H1 (cell line): ENCODE data around the gene NANOS2. TPM values are rescaled to one million over a fixed set of nuclear protein-coding genes. Genes with fewer than 3 reads are reported as not detected.

Source experiments
- CTCF ChIA-PET: fragments of 300-600 bp; sonication (Branson Sonifier 250); formaldehyde crosslinking; loops from one replicate; lab custom pipeline; 2021; ENCODE audit not compliant: partially characterized antibody; lab: Charles Lee
- POLR2A ChIA-PET: fragments of 300-600 bp; sonication (Branson Sonifier 250); formaldehyde crosslinking; loops from one replicate; lab custom pipeline; 2021; ENCODE audit warnings: inconsistent platforms; ENCODE audit not compliant: partially characterized antibody; lab: Charles Lee
- DNase-seq, 2 experiments: peaks; one replicate each; pipeline versions ENCODE4 v3.0.0 to v3.0.0-alpha.2; 2010 to 2022; ENCODE audit warnings: low spot score in 2 of 2, low read depth in 1 of 2, mixed read lengths in 1 of 2
- FAIRE-seq: peaks from 2 replicates; lab custom pipeline; 2011; peaks lifted over from hg19 to GRCh38; lab: Jason Lieb, UNC
- H2AFZ ChIP-seq: 2 replicates; pipeline ENCODE4 v1.8.1; 2012; ENCODE audit warnings: low read length, inconsistent platforms
- H2AK5ac ChIP-seq: 2 replicates; pipeline ENCODE4 v1.6.1; 2013; ENCODE audit warnings: low read depth, low read length
- H2BK120ac ChIP-seq: replicated peaks from 2 replicates; pipeline ENCODE3; 2013; ENCODE audit warnings: low read depth, low read length, inconsistent platforms
- H2BK12ac ChIP-seq: 2 replicates; pipeline ENCODE4 v1.6.1; 2013; ENCODE audit warnings: low read depth, low read length
- H2BK15ac ChIP-seq: 2 replicates; pipeline ENCODE4 v1.6.1; 2013; ENCODE audit warnings: low read length
- H2BK20ac ChIP-seq: 2 replicates; pipeline ENCODE4 v1.6.1; 2013; ENCODE audit warnings: low read length
- H2BK5ac ChIP-seq: 2 replicates; pipeline ENCODE4 v1.6.1; 2013; ENCODE audit warnings: low read depth, low read length
- H3K14ac ChIP-seq: 2 replicates; pipeline ENCODE4 v1.6.1; 2013; ENCODE audit warnings: inconsistent platforms; ENCODE audit not compliant: insufficient read length
- H3K18ac ChIP-seq: 2 replicates; pipeline ENCODE4 v1.6.1; 2013; ENCODE audit warnings: low read length; ENCODE audit errors: extremely low read depth
- H3K23ac ChIP-seq: 2 replicates; pipeline ENCODE4 v1.6.1; 2013; ENCODE audit warnings: inconsistent platforms; ENCODE audit not compliant: insufficient read length
- H3K23me2 ChIP-seq: 2 replicates; pipeline ENCODE4 v1.6.1; 2013; ENCODE audit warnings: low read depth, low read length
- H3K27ac ChIP-seq: 2 replicates; pipeline ENCODE4 v1.6.1; 2011; ENCODE audit warnings: low read depth, low read length, inconsistent platforms
- H3K27me3 ChIP-seq, 4 experiments: replicated peaks in 1 of 4; 1 replicate in 1 of 4; 2 replicates in 3 of 4; pipeline versions ENCODE4 v1.6.1 to v1.8.1; 2011 to 2013; ENCODE audit warnings: low read length in 3 of 4, mild to moderate bottlenecking in 3 of 4, inconsistent platforms in 2 of 4, mixed read lengths in 2 of 4, moderate library complexity in 1 of 4; ENCODE audit not compliant: control insufficient read depth in 3 of 4, insufficient read depth in 3 of 4; ENCODE audit errors: extremely low read depth in 1 of 4
- H3K36me3 ChIP-seq, 4 experiments: 2 replicates each; pipeline versions ENCODE4 v1.6.1 to v1.8.1; 2011 to 2013; ENCODE audit warnings: mild to moderate bottlenecking in 4 of 4, low read length in 3 of 4, moderate library complexity in 2 of 4, control low read depth in 1 of 4, inconsistent platforms in 1 of 4; ENCODE audit not compliant: insufficient read depth in 4 of 4, control insufficient read depth in 2 of 4
- H3K4ac ChIP-seq: replicated peaks from 2 replicates; pipeline ENCODE3; 2013; ENCODE audit warnings: low read length, low read depth, mixed read lengths, inconsistent platforms; ENCODE audit not compliant: insufficient read length
- H3K4me1 ChIP-seq, 4 experiments: replicated peaks in 1 of 4; 1 replicate in 1 of 4; 2 replicates in 3 of 4; pipeline versions ENCODE4 v1.6.1 to v1.8.1; 2011 to 2013; ENCODE audit warnings: low read length in 3 of 4, inconsistent platforms in 2 of 4, mixed read lengths in 1 of 4; ENCODE audit not compliant: insufficient read depth in 4 of 4, control insufficient read depth in 3 of 4
- H3K4me2 ChIP-seq, 2 experiments: 2 replicates each; pipeline versions ENCODE4 v1.6.1 to v1.8.1; 2011 to 2013; ENCODE audit warnings: low read depth in 2 of 2, low read length in 2 of 2, control low read depth in 1 of 2, inconsistent platforms in 1 of 2, mild to moderate bottlenecking in 1 of 2; ENCODE audit not compliant: insufficient read depth in 1 of 2
- H3K4me3 ChIP-seq, 4 experiments: fragments of 200-600, 300-600 bp in 1 of 4; sonication (generic), shearing (Covaris generic), sonication (Bioruptor Twin) in 1 of 4; 2 replicates each; pipeline versions ENCODE4 v1.5.1 to v1.8.1; 2011 to 2016; ENCODE audit warnings: low read length in 4 of 4, low read depth in 3 of 4, control low read depth in 2 of 4, inconsistent platforms in 2 of 4, mild to moderate bottlenecking in 2 of 4, mixed read lengths in 1 of 4, moderate library complexity in 1 of 4; ENCODE audit not compliant: insufficient read depth in 2 of 4; ENCODE audit errors: extremely low read depth in 1 of 4
- H3K56ac ChIP-seq: replicated peaks from 2 replicates; pipeline ENCODE3; 2013; ENCODE audit warnings: low read depth, mild to moderate bottlenecking, mixed read lengths, low read length, inconsistent platforms; ENCODE audit not compliant: insufficient read length
- H3K79me1 ChIP-seq: 2 replicates; pipeline ENCODE4 v1.6.1; 2013; ENCODE audit warnings: low read depth, low read length, control low read depth
- H3K79me2 ChIP-seq, 2 experiments: 2 replicates each; pipeline versions ENCODE4 v1.6.1 to v1.8.1; 2012 to 2013; ENCODE audit warnings: low read length in 2 of 2, mild to moderate bottlenecking in 2 of 2, inconsistent platforms in 1 of 2; ENCODE audit not compliant: insufficient read depth in 2 of 2, control insufficient read depth in 1 of 2
- H3K9ac ChIP-seq, 4 experiments: replicated peaks in 1 of 4; 1 replicate in 1 of 4; 2 replicates in 3 of 4; pipeline versions ENCODE4 v1.6.1 to v1.8.1; 2011 to 2013; ENCODE audit warnings: low read depth in 3 of 4, low read length in 3 of 4, control low read depth in 2 of 4, mild to moderate bottlenecking in 2 of 4, moderate library complexity in 2 of 4, inconsistent platforms in 1 of 4; ENCODE audit errors: extremely low read depth in 1 of 4
- H3K9me3 ChIP-seq, 2 experiments: 2 replicates each; pipeline versions ENCODE4 v1.6.1 to v1.8.1; 2012 to 2013; ENCODE audit warnings: mild to moderate bottlenecking in 2 of 2, moderate library complexity in 2 of 2, control low read depth in 1 of 2, inconsistent platforms in 1 of 2, low read depth in 1 of 2, low read length in 1 of 2, mixed read lengths in 1 of 2; ENCODE audit not compliant: insufficient read depth in 2 of 2
- H4K20me1 ChIP-seq, 2 experiments: replicated peaks in 1 of 2; 2 replicates each; pipeline versions ENCODE3 to v1.8.1; 2011 to 2013; ENCODE audit warnings: inconsistent platforms in 2 of 2, low read length in 2 of 2, mild to moderate bottlenecking in 1 of 2; ENCODE audit not compliant: insufficient read depth in 2 of 2, control insufficient read depth in 1 of 2
- H4K5ac ChIP-seq: 2 replicates; pipeline ENCODE4 v1.6.1; 2013; ENCODE audit warnings: low read length, low read depth, mixed read lengths, inconsistent platforms; ENCODE audit not compliant: insufficient read length
- H4K8ac ChIP-seq: 2 replicates; pipeline ENCODE4 v1.8.0; 2013; ENCODE audit warnings: mild to moderate bottlenecking, moderate library complexity, low read length, inconsistent platforms; ENCODE audit not compliant: insufficient read depth; ENCODE audit errors: extremely low read depth
- H4K91ac ChIP-seq: replicated peaks from 2 replicates; pipeline ENCODE3; 2013; ENCODE audit warnings: low read length, mixed read lengths, inconsistent platforms; ENCODE audit not compliant: insufficient read length
- BACH1 ChIP-seq: IDR thresholded peaks from 2 replicates; pipeline ENCODE4 v1.6.1; 2012; ENCODE audit warnings: low read length, improper control_type of control experiment
- CTBP2 ChIP-seq: IDR thresholded peaks from 2 replicates; pipeline ENCODE4 v1.7.0; 2011; ENCODE audit warnings: borderline replicate concordance, mild to moderate bottlenecking, moderate library complexity, mixed read lengths, low read length; ENCODE audit not compliant: insufficient read depth, insufficient read length
- E2F6 ChIP-seq: IDR thresholded peaks from 2 replicates; pipeline ENCODE4 v1.6.1; 2012; ENCODE audit warnings: inconsistent platforms
- EGR1 ChIP-seq: IDR thresholded peaks from 2 replicates; pipeline ENCODE4 v1.6.1; 2011; ENCODE audit warnings: low read depth, low read length, borderline replicate concordance
- SIN3A ChIP-seq, 2 experiments: IDR thresholded peaks in 1 of 2; conservative IDR thresholded peaks in 1 of 2; 2 replicates each; pipeline ENCODE4 v1.6.1; 2011 to 2012; ENCODE audit warnings: low read length in 2 of 2, improper control_type of control experiment in 1 of 2, low read depth in 1 of 2, mild to moderate bottlenecking in 1 of 2
- SIX5 ChIP-seq: IDR thresholded peaks from 2 replicates; pipeline ENCODE4 v1.6.1; 2011; ENCODE audit warnings: mild to moderate bottlenecking, low read depth, low read length
- SUZ12 ChIP-seq: fragments of 200-600 bp; sonication (generic); IDR thresholded peaks from 2 replicates; pipeline ENCODE4 v1.6.1; 2012; ENCODE audit warnings: mild to moderate bottlenecking, inconsistent platforms, low read length, moderate library complexity, mixed read lengths
- TCF12 ChIP-seq: IDR thresholded peaks from 2 replicates; pipeline ENCODE4 v1.6.1; 2011; ENCODE audit warnings: low read depth, mild to moderate bottlenecking, low read length
- YY1 ChIP-seq: IDR thresholded peaks from 2 replicates; pipeline ENCODE4 v1.6.1; 2011; ENCODE audit warnings: low read depth, mild to moderate bottlenecking, low read length
- WGBS, 2 experiments: shearing (Covaris generic) in 1 of 2; methylation state at CpG; one replicate each; pipeline versions ENCODE4 v1.1.6 to v1.1.7; 2013 to 2015; ENCODE audit warnings: low lambda C conversion rate in 2 of 2, mixed read lengths in 2 of 2, inconsistent platforms in 1 of 2, low coverage in 1 of 2, missing lambda C conversion rate in 1 of 2; ENCODE audit not compliant: insufficient replicate concordance in 2 of 2, insufficient coverage in 1 of 2, insufficient read length in 1 of 2; ENCODE audit errors: extremely low coverage in 1 of 2, missing lambda C conversion rate in 1 of 2; 5-methylcytosine and 5-hydroxymethylcytosine counted together
- polyA plus RNA-seq, 7 experiments: library from polyadenylated mRNA; depleted of rRNA in 3 of 7; stranded (reverse) in 5 of 7; unstranded in 2 of 7; fragments of >200 nt in 5 of 7; fragments of 200-250 nt in 2 of 7; gene quantifications; 1 replicate in 5 of 7; 2 replicates in 1 of 7; 4 replicates in 1 of 7; pipeline versions ENCODE4 v1.2.1 to v1.2.3, GENCODE V29; 2011 to 2013; ENCODE audit warnings: missing spikeins in 2 of 7, mixed read lengths in 2 of 7
- total RNA-seq: library from RNA; stranded (reverse); fragmentation: NEBNext Ultra II Directional; extraction: Animal tissue kit (Norgen Biotek cat#: 25700); gene quantifications from 2 replicates; pipeline ENCODE4 v1.2.1, GENCODE V29; 2021
- TF ChIP-seq, protein P1 (sequence below), 3 experiments: IDR thresholded peaks; 1 replicate in 2 of 3; 2 replicates in 1 of 3; pipeline versions ENCODE4 v1.5.1 to v1.6.1; 2011; ENCODE audit warnings: low read length in 3 of 3, mild to moderate bottlenecking in 3 of 3, inconsistent platforms in 2 of 3, low read depth in 1 of 3, moderate library complexity in 1 of 3; ENCODE audit not compliant: insufficient read depth in 1 of 3; ENCODE audit errors: control extremely low read depth in 1 of 3

The NANOS2 gene
- total and polyA plus RNA-seq, 2 of the 8 experiments (the other 6 are each of a cell fraction or from before 2014, with no cell fraction given), result 0.20 TPM; not detected in 1

GRCh38 chr19:45924891-45925447 lies 10.4 kb upstream of the NANOS2 start:
- Histone ChIP-seq H3K18ac (no peak overlapping the region), H4K8ac (no peak overlapping the region), H2BK15ac (no peak overlapping the region), H2BK20ac (no peak overlapping the region), H2AFZ (no peak overlapping the region), H3K36me3 (no peaks in the 10 kb centered on the region), H2AK5ac (no peak overlapping the region), H2BK12ac (no peak overlapping the region), H4K91ac (no peak overlapping the region), H3K9ac (no peak overlapping the region), H2BK120ac (no peak overlapping the region), H3K4me2 (no peak overlapping the region), H4K20me1 (no peaks in the 10 kb centered on the region), H3K79me1 (no peaks in the 10 kb centered on the region), H3K9me3 (no peaks in the 10 kb centered on the region), H3K23ac (no peak overlapping the region), H3K14ac (no peak overlapping the region), H3K56ac (no peak overlapping the region), H2BK5ac (no peak overlapping the region), H3K27me3 (peaks cover 1 to 16% (median 8%) of the 10 kb centered on the region in 4 experiments; a peak in 5 of 7 replicates), H3K4ac (no peak overlapping the region), H4K5ac (no peak overlapping the region), H3K4me1 (no peaks in the 10 kb centered on the region; a peak in 1 of 7 replicates), H3K23me2 (peaks cover 5% of the 10 kb centered on the region; the same call in 1 of the 2 replicates), H3K4me3 (no peak overlapping the region), H3K27ac (no peak overlapping the region), H3K79me2 (no peaks in the 10 kb centered on the region)
- ChIA-PET POLR2A (interaction anchor here (0.7 kb wide), 1 partner anchor 55 kb away, joined by 4 read pairs; no protein-coding TSS in a partner anchor), CTCF (interaction anchor here (0.7 to 1.1 kb wide), 2 partner anchors 61 to 158 kb away, joined by 3 read pairs; no protein-coding TSS in a partner anchor)
- DNase-seq (no peak), FAIRE-seq (no peak)
- WGBS, 2 experiments, result 81% methylated on average over 6 of the region's 6 CpGs; no CpG with 5 or more reads in 1 of the 2 experiments
- TF ChIP-seq SIX5, result no peak
- no peak for TF ChIP-seq CTBP2
- no peak for TF ChIP-seq EGR1
- no peak for TF ChIP-seq YY1
- no peak for TF ChIP-seq SIN3A (conservative IDR thresholded peaks at IDR 0.05 in 1 of 2, IDR thresholded peaks at IDR 0.05 in 1 of 2; ENCODE audit: low read depth in 1 of 2, low read length in 2 of 2)
- no peak for TF ChIP-seq SUZ12
- TF ChIP-seq TCF12, result no peak
- TF ChIP-seq, protein P1, sequence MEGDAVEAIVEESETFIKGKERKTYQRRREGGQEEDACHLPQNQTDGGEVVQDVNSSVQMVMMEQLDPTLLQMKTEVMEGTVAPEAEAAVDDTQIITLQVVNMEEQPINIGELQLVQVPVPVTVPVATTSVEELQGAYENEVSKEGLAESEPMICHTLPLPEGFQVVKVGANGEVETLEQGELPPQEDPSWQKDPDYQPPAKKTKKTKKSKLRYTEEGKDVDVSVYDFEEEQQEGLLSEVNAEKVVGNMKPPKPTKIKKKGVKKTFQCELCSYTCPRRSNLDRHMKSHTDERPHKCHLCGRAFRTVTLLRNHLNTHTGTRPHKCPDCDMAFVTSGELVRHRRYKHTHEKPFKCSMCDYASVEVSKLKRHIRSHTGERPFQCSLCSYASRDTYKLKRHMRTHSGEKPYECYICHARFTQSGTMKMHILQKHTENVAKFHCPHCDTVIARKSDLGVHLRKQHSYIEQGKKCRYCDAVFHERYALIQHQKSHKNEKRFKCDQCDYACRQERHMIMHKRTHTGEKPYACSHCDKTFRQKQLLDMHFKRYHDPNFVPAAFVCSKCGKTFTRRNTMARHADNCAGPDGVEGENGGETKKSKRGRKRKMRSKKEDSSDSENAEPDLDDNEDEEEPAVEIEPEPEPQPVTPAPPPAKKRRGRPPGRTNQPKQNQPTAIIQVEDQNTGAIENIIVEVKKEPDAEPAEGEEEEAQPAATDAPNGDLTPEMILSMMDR (IDR thresholded peaks at IDR 0.05; ENCODE audit: control extremely low read depth in 1 of 3, insufficient read depth in 1 of 3, low read depth in 1 of 3, low read length in 3 of 3), result no peak
- no peak for TF ChIP-seq E2F6
- no peak; the same call in 1 of the 2 replicates for TF ChIP-seq BACH1
